ENCODE measurements around the gene ATP10D. TPM values are rescaled to one million over a fixed set of nuclear protein-coding genes. Genes with fewer than 3 reads are reported as not detected.
A peak's percentile ranks its signal among the peaks of the same experiment; 100 is the strongest.

The ATP10D gene
- total RNA-seq, 1 donor, result 58.3 TPM

DNA sequence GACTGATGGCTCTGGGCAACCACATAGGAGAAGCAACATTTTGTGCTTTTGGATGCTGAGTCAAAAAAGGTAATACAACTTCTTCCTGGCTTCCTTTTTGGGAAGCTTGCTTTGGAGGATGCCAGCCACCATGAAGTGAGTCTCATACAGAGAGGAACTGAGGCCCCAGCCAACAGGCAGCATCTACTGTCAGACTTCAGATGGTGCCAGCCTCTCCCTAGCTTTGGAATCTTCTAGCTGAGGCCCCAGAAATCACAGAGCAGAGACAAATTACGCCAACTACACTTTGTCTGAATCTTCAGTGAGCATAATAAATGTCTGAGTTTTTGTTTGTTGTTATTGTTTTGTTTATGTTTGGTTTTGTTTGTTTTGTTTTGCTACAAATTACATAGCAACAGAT, 136.1 kb downstream of the ATP10D start:
- H3K4me3 ChIP-seq (ENCODE audit: low read depth, low read length), result no peak overlapping the region
- TF ChIP-seq, protein P1, sequence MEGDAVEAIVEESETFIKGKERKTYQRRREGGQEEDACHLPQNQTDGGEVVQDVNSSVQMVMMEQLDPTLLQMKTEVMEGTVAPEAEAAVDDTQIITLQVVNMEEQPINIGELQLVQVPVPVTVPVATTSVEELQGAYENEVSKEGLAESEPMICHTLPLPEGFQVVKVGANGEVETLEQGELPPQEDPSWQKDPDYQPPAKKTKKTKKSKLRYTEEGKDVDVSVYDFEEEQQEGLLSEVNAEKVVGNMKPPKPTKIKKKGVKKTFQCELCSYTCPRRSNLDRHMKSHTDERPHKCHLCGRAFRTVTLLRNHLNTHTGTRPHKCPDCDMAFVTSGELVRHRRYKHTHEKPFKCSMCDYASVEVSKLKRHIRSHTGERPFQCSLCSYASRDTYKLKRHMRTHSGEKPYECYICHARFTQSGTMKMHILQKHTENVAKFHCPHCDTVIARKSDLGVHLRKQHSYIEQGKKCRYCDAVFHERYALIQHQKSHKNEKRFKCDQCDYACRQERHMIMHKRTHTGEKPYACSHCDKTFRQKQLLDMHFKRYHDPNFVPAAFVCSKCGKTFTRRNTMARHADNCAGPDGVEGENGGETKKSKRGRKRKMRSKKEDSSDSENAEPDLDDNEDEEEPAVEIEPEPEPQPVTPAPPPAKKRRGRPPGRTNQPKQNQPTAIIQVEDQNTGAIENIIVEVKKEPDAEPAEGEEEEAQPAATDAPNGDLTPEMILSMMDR (IDR thresholded peaks at IDR 0.05; ENCODE audit: insufficient read depth, low read depth, low read length), result no peak
- no peak for DNase-seq (ENCODE audit: low read depth)

DNA sequence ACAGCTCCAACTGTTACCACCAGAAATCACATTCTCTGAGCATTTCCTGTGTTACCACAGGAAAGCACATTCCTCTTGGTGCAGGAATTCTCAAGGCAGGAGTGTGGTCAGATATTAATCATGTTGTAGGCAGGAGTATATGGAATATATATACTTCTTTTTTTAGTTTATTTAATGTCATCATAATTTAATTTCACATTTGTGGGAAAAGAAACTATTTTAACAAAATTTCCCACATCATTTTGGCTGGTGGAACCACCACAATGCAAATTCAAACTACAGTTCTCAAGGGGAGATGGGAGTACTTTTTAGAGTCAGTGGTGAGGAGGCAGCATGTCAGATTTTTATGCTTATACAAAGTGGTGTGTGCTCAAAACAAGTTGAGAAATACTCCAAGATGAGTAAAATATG, 139.0 kb downstream of the ATP10D start:
- DNase-seq (ENCODE audit: low read depth), result peak; percentile 19
- H3K4me3 ChIP-seq (ENCODE audit: low read depth, low read length), result no peak overlapping the region
- TF ChIP-seq, protein P1 (IDR thresholded peaks at IDR 0.05; ENCODE audit: insufficient read depth, low read depth, low read length), result no peak

DNA sequence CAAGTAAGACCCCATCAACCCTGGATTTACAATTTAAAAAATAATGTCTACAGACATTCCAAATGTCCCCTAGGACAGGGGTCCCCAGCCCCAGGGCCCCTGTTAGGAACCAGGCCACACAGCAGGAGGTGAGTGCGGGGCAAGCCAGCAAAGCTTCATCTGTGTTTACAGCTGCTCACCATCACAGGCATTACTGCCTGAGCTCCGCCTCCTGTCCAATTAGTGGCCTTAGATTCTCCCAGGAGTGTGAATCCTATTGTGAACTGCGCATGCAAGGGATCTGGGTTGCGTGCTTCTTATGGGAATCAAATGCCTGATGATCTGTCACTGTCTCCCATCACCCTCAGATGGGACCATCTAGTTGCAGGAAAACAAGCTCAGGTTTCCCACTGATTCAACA, 146.1 kb downstream of the ATP10D start:
- no peak for DNase-seq (ENCODE audit: low read depth)
- TF ChIP-seq, protein P1 (IDR thresholded peaks at IDR 0.05; ENCODE audit: insufficient read depth, low read depth, low read length), result no peak
- no peak overlapping the region for H3K4me3 ChIP-seq (ENCODE audit: low read depth, low read length)

DNA sequence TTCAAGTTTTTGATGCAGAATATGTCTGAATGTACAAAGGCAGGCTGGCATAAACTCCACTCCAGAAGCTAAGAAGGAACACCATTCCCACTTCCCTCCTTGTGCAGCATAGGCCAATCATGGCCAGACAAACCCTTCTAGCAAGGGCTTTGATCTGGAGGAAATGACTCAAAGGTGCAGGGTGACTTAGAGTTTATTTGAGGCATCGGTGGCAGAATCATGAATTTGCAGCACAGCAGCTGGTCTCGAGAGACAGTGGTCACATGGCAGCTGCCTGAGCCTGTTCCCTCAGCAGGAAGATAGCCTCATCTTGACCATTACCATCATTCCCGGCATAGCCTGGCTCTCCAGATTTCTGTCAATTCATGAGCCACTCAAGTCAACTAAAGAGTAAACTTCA, 154.5 kb downstream of the ATP10D start:
- no peak overlapping the region for H3K4me3 ChIP-seq (ENCODE audit: low read depth, low read length)
- TF ChIP-seq, protein P1 (IDR thresholded peaks at IDR 0.05; ENCODE audit: insufficient read depth, low read depth, low read length), result no peak
- no peak for DNase-seq (ENCODE audit: low read depth)

DNA sequence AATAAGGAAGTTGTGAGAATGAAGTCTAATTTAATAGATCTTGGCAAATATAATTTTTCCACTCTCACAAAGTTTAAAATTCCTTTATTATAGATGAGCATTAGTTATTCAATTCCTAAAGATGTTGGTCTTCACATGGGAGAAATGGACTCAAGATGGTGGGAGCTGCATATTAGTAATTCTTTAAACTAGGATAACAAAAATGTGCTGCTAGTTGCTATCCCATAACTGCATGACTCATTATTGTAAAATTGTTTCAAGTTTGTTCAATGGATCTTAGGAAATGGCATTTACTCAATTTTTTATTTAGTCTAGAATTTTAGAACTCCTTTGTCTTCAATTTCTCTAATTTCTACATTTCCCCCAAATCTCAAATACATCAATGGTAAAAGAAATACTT, 155.8 kb downstream of the ATP10D start:
- no peak overlapping the region for H3K4me3 ChIP-seq (ENCODE audit: low read depth, low read length)
- TF ChIP-seq, protein P1 (IDR thresholded peaks at IDR 0.05; ENCODE audit: insufficient read depth, low read depth, low read length), result no peak
- no peak for DNase-seq (ENCODE audit: low read depth)

DNA sequence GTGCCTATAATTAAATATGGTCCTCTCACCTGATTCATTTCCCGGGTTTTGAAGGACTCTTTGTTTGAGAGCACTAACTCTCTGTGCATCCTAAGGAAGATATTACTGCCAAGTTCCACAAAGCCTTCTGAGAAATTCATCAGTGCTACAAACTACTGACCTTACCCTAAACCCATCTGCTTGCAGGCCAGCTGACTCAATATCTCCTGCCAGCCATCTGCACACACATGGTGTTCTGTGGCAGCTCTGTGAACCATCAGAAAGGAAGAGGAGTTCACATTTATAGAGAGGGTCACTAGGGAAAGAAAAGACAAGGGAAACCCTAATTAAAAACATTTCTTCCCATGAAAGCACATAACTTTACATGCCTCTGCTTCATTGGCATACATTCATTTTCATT, 156.7 kb downstream of the ATP10D start:
- H3K4me3 ChIP-seq (ENCODE audit: low read depth, low read length), result no peak overlapping the region
- TF ChIP-seq, protein P1 (IDR thresholded peaks at IDR 0.05; ENCODE audit: insufficient read depth, low read depth, low read length), result no peak
- no peak for DNase-seq (ENCODE audit: low read depth)

DNA sequence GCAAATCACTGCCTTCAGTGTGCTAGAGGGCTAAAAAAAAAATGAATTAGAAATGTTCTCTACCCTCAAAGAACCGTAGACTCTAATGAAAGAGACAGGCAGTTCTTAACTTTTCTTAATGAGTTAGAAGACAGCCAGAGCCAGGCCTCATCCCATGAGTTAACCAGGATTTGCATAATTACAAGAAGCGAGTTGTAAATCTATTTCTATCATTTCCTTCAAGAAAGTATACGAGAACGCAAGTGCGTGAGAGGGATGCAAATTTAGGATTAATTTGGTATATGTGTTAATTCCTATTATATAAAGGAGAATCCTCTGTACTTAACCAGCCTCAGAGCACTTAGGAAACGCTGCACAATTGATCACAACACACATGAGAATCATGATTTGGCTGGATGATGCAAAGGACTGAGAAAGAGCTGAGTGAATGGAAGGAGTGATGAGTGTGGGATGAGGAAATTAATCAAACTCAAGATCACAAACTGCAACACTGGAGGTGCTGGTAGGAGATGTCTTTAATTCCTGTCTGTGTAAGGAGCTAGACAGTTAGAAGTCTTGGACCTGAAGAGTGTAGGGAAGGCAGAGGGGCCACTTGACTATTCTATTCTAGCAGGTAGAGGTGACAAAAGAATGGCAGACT, 157.2 kb downstream of the ATP10D start:
- TF ChIP-seq, protein P1 (IDR thresholded peaks at IDR 0.05; ENCODE audit: insufficient read depth, low read depth, low read length), result no peak
- DNase-seq (ENCODE audit: low read depth), result no peak

More for the DNA sequence above, 157.2 kb downstream of the ATP10D start:
- no peak overlapping the region for H3K4me3 ChIP-seq (ENCODE audit: low read depth, low read length)
